Hippocampal formation (tissue), 2 donors: ENCODE measurements around the gene LNX1.
"Not testable (repeated sequence)": the region's sequence is repeated elsewhere in the genome, so short reads cannot be mapped to it uniquely, and the experiment has no call there.

ENCODE experiments used
- DNase-seq, 2 donors: peaks; one replicate each; lab custom pipeline; 2025; lab: John Stamatoyannopoulos, UW

LNX1 gene

DNA sequence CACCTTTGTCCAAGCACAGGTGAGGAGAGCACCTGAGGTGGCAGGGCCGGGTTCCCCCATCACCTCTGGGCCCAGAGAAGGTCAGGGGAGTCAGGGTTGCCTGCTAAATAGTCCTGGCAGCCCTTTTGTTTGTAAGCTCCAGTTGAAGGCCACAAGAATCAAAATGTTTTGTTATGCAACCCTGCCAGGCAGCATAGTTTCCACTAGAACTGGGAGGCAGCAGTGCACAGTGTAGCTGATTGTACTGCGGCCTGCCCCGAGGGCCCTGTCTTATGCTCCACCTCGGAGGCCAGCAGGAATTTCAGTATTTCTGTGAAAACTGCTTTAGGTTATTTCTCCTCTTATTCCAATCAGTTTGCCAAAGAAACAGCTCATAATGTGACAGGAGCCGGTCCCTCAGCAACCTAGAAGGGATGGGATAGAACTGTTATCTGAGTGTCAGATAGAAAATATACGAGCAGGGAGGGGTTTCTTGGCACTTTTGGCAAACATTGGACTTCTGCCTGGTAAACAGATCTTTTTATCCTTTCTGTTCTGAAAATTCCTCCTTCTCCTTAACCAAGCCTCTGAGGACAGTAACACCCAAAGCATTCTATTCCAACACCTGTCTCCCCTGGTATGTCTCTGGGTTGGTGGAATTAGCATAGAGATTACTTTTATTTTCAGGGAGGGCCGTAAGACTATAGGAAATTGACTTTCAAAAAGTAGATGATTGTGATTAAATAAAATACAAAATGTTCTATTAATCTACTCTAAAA, 93.6 kb downstream of the LNX1 start:
- DNase-seq, result no peak

- no peak for DNase-seq
These were observed 96.4 kb downstream of the LNX1 start for GRCh38 chr4:53494851-53495250.

DNA sequence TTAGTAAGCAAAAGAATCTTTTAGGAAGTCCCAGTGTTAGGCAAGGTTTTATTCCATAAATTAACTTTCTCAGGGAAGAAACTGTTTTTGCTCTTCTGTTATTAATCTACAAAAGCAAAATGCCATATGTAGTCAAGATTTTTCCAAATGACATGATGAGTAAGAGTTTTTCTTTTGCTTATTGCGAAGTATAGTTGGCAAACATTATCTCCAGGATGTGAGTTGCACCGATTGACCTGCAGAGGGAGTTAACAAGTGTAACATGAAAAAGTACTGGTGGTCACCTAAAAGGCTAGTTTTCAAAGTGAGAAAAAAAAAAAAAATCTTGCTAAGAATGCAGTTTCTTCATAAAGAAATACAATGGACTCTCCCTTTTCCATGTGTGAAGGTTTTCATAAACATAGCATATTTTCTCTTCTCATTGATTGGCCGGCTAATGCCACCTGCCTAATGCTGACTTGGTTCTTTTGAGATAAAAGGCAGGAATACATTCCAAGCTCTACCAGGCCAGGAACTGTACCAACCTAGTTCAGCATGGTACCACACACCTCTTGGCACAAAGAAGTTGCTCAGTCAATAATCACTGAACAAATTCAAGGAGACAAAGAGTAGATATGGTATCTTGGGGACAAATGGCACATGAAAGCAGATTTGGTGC, 100.2 kb downstream of the LNX1 start:
- no peak for DNase-seq

- no peak for DNase-seq
These were observed 100.9 kb downstream of the LNX1 start for GRCh38 chr4:53490161-53490956.

GRCh38 chr4:53489279-53489889, 101.9 kb downstream of the LNX1 start:
- no peak for DNase-seq

GRCh38 chr4:53487766-53488165, 103.5 kb downstream of the LNX1 start:
- DNase-seq, result no peak

DNA sequence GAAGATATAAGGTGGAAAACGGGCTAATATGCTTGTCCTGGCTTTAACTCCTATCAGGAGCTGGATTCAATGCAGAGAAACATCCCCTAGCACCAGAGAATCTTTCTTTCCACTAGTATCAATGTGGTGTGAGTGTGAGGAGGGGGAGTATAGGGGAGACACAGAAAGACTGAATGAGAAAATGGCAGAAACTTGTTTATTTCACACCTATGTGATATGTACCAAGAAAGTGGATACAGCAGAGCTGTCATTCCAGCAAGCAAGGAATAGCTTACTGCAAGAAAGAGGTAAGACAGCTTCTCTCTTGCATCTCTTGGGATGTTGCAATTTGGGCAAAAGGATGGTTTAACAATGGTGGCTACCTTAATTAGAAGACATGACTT, 105.6 kb downstream of the LNX1 start:
- DNase-seq, result no peak

DNA sequence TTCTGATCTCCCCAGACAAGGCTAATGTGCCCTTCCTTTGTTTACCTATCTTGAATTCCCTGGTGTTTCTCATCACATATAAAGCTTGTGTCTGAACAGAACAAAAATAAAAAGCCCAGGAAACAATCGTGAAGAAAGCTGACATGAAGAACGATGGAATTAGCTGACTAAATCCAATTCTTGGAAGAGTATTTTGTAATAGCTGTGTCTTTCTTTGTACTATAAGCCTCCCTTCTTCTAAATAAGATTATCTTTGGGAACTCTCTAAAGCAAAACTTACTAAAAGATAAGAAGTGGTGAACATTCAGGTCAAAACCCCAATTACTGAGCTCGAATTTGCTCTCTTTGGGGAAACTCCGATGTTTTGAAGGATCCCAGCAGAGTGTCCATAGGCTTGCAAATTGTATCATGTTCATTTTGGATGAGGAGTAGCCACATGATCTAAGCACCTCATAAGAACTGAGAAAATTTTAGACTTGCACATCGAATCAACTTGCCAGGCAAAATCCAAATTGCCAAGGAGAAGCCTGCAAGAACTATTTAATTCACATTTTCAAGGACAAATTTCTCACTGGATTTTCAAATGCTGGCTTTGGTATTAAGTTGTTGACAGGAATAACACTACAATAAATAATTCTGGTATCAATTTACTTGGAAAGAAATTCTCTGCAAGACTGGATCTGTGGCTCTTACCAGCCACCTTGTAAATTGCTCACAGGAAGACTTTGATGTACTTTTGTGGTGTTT, 106.2 kb downstream of the LNX1 start:
- DNase-seq, result no peak

DNA sequence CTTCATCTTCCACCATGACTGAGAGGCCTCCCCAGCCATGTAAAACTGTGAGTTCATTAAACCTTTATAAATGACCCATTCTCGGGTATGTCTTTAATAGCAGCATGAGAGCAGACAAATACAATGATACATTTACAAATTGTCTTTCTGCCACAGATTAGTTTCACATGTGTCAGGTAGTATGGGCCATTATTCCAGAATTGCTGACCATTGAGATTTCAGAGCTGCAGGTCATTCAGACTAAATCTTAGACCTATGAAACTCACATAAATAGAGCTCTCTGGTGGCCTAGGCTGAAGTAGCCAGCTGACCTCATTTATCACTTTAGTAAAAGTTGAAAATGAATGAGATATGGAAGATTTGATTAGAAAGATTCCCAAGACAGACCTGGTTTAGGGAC, 108.0 kb downstream of the LNX1 start:
- DNase-seq, result no peak

DNA sequence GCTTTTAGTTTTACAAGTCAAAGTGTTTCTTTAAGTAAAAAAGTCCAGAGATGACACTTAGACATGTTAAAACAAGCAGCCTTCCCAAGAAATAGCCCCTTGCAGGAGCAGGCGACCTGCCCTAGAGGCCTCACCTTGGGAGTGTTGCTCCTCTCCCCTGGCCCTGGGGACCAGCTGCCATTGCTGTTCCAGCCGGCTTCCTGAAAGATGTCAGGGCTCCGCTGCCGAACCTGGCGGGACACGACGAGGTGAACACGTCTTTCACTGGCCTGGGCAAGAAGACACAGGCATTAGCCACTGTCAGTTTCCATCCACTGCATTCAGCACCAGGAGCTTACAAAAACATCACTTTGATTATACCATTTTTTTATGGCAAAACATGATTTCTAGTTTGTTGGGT, 109.7 kb downstream of the LNX1 start:
- no peak for DNase-seq

GRCh38 chr4:53480909-53481308, 110.4 kb downstream of the LNX1 start:
- DNase-seq, result no peak

GRCh38 chr4:53479736-53480525, 111.4 kb downstream of the LNX1 start:
- no peak for DNase-seq

GRCh38 chr4:53478671-53479456, 112.4 kb downstream of the LNX1 start:
- no peak for DNase-seq

DNA sequence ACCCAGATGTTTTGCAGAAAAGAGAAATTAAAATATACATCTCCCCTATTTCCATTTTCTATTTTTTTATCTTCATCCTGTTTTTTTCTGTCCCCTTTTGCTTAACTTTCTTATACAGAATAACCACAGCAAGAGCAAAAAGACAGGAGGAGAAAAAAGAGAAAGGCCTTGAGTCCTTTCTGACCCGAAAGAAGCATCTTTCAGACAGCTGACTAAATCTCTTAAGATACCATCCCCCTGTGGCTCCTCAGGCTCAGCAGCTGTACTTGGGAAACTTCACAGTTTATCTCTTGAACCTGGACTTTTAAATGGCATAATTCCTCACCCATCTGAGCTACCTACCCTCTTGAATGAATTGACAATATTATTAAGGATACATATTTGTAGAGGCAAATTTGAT, 113.7 kb downstream of the LNX1 start:
- no peak for DNase-seq

DNA sequence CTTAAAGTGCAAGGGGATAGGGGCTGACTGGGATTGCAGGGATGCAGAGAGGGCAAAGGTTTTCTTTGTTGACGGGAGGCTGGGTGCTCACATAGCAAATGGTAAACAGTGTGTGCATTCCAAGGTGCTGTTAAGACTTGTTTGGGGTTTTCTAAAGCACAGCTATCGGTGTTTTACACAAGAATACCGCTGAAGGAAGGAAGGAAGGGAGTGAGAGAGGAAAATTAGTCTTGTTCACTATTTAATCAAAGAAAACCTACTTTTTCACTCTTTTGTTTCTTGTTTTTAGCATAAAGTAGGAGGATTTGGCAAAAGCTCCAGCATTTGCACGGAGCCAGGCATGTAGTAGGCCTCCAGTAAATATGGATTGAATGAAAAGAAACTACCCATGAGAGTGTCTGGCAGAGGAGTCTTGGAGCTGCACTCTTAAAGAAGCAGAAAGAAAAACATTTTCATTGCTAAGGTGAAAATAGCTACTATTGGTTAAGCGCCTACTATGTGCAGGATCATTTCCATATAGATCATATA, 114.2 kb downstream of the LNX1 start:
- DNase-seq, result no peak

- DNase-seq, result no peak
These were observed 114.9 kb downstream of the LNX1 start for GRCh38 chr4:53476232-53477037.

GRCh38 chr4:53466576-53466975, 124.7 kb downstream of the LNX1 start:
- DNase-seq, result not testable (repeated sequence)

DNA sequence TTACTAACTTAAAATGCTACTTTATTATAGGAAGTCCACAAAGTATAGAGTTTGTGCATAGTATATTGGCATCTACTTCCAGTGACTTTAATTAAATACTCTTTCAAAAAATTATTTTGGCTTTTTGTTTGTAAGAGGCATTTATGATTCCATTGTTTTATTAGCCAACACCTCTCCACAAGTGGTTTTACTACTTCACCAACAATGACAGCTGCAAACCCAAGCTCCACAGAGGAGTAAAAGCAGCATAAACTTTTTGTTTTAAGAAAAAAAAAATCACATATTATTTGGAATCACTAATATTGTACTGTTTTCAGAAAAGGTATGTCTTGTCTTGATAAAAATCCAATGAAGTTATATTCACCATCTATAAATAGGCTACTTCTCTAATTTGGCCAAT, 125.4 kb downstream of the LNX1 start:
- no peak for DNase-seq

DNA sequence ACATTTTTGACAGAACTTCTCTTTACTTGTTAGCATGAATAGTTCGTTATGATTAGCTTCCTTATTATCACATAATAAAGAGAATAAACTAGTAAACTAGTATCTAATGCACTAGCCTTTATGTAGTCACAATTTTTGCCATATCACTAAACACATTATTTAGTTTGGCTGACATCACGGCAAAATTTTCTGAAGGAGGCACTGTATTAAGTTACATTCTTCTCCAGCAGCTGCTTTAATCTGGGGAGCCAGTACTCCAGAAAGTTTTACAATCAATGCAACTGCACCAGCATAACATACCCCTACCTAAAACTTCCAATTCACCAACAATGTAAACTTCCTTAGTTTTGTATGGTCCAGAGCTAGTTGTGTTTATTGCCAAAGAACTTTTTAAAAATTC, 126.0 kb downstream of the LNX1 start:
- DNase-seq, result no peak
